HCT116 (cell line): ENCODE data around the gene TET3. TPM values are rescaled to one million over a fixed set of nuclear protein-coding genes. Genes with fewer than 3 reads are reported as not detected.

Source experiments
- ATAC-seq: fragments of 200-7000 bp; cut with Tn5 transposase; 2 replicates; pipeline ENCODE4 v1.9.1; 2020; ENCODE audit warnings: mild to moderate bottlenecking, moderate library complexity
- BruUV-seq: library from RNA; stranded (reverse); fragments of 400-500 nt; replicated peaks from 2 replicates; lab custom pipeline; 2021; lab: Mats Ljungman, UMichigan
- CTCF ChIA-PET: fragments of 300-600 bp; sonication (Branson Sonifier 250); formaldehyde crosslinking; loops from one replicate; lab custom pipeline; 2021; ENCODE audit warnings: antibody characterized with exemption; lab: Charles Lee
- POLR2A ChIA-PET: fragments of 300-600, 350-600 bp; sonication (Branson Sonifier 250); formaldehyde crosslinking; loops from one replicate; lab custom pipeline; 2021; ENCODE audit warnings: antibody characterized with exemption; lab: Charles Lee
- RAD21 ChIA-PET, 2 experiments: fragments of 300-600 bp; sonication (Branson Sonifier 250); formaldehyde crosslinking; loops; one replicate each; lab custom pipeline; 2023; ENCODE audit warnings: low total read pairs in 2 of 2; ENCODE audit not compliant: uncharacterized antibody in 2 of 2, unreplicated experiment in 2 of 2, low non-redundant PET in 1 of 2; lab: Charles Lee
- DNase-seq: peaks from one replicate; pipeline ENCODE4 v3.0.0-alpha.2; 2010; ENCODE audit warnings: low read depth, low spot score
- H2AFZ ChIP-seq: fragments of 200-600 bp; shearing (Covaris generic), sonication (generic); 2 replicates; pipeline ENCODE4 v1.6.1; 2017; ENCODE audit warnings: low read depth, mixed run types, mixed read lengths, antibody characterized with exemption, low read length; ENCODE audit not compliant: poor library complexity, severe bottlenecking
- H3K27ac ChIP-seq: 2 replicates; pipeline ENCODE4 v1.5.1; 2012; ENCODE audit warnings: low read depth, low read length
- H3K27me3 ChIP-seq: fragments of 200-600 bp; sonication (generic); 2 replicates; pipeline ENCODE4 v1.6.1; 2016; ENCODE audit warnings: mixed run types, low read length, mixed read lengths; ENCODE audit not compliant: insufficient read depth
- H3K36me3 ChIP-seq, 2 experiments: fragments of 200-500 bp in 1 of 2; fragments of 200-600 bp in 1 of 2; sonication (Bioruptor generic) in 1 of 2; sonication (generic) in 1 of 2; 2 replicates each; pipeline versions ENCODE4 v1.5.1 to v1.6.1; 2014 to 2016; ENCODE audit warnings: low read length in 2 of 2, inconsistent platforms in 1 of 2, mixed read lengths in 1 of 2, mixed run types in 1 of 2; ENCODE audit not compliant: insufficient read depth in 2 of 2, control insufficient read depth in 1 of 2
- H3K4me1 ChIP-seq, 2 experiments: fragments of 200-600 bp in 1 of 2; sonication (generic) in 1 of 2; 2 replicates each; pipeline versions ENCODE4 v1.5.1 to v1.6.1; 2012 to 2017; ENCODE audit warnings: low read length in 2 of 2, inconsistent platforms in 1 of 2, mild to moderate bottlenecking in 1 of 2, mixed read lengths in 1 of 2, mixed run types in 1 of 2, moderate library complexity in 1 of 2; ENCODE audit not compliant: insufficient read depth in 2 of 2, control insufficient read depth in 1 of 2
- H3K4me2 ChIP-seq: fragments of 200-600 bp; sonication (generic); 2 replicates; pipeline ENCODE4 v1.6.1; 2017; ENCODE audit warnings: mixed run types, low read length, mixed read lengths
- H3K4me3 ChIP-seq, 2 experiments: fragments of 200-600 bp in 1 of 2; sonication (generic) in 1 of 2; replicated peaks in 1 of 2; 2 replicates each; pipeline ENCODE4 v1.5.1; 2011 to 2016; ENCODE audit warnings: low read length in 2 of 2, control low read depth in 1 of 2, low read depth in 1 of 2, mild to moderate bottlenecking in 1 of 2, mixed read lengths in 1 of 2, mixed run types in 1 of 2
- H3K79me2 ChIP-seq: fragments of 200-600 bp; sonication (generic); 2 replicates; pipeline ENCODE4 v1.6.1; 2017; ENCODE audit warnings: mild to moderate bottlenecking, mixed run types, low read length, moderate library complexity, mixed read lengths; ENCODE audit not compliant: insufficient read depth
- H3K9ac ChIP-seq: fragments of 200-600 bp; sonication (generic); 2 replicates; pipeline ENCODE4 v1.6.1; 2016; ENCODE audit warnings: low read length, mixed read lengths
- H3K9me2 ChIP-seq: fragments of 200-600 bp; sonication (generic), shearing (Covaris generic); 2 replicates; pipeline ENCODE4 v1.6.1; 2017; ENCODE audit warnings: mixed run types, mild to moderate bottlenecking, moderate library complexity; ENCODE audit not compliant: insufficient read depth
- H3K9me3 ChIP-seq, 2 experiments: fragments of 200-500 bp in 1 of 2; fragments of 200-600 bp in 1 of 2; sonication (Bioruptor generic) in 1 of 2; sonication (generic) in 1 of 2; 2 replicates each; pipeline ENCODE4 v1.6.1; 2014 to 2017; ENCODE audit warnings: low read length in 2 of 2, mixed read lengths in 2 of 2, inconsistent platforms in 1 of 2, low read depth in 1 of 2, mild to moderate bottlenecking in 1 of 2, mixed run types in 1 of 2, moderate library complexity in 1 of 2; ENCODE audit not compliant: control insufficient read depth in 1 of 2, insufficient read depth in 1 of 2
- H4K20me1 ChIP-seq: fragments of 200-600 bp; sonication (generic), shearing (Covaris generic); 2 replicates; pipeline ENCODE4 v1.6.1; 2017; ENCODE audit warnings: mixed run types, mild to moderate bottlenecking, moderate library complexity; ENCODE audit not compliant: insufficient read depth
- CEBPB ChIP-seq: IDR thresholded peaks from 2 replicates; pipeline ENCODE4 v1.6.1; 2012; ENCODE audit warnings: low read depth
- ELF1 ChIP-seq: IDR thresholded peaks from 2 replicates; pipeline ENCODE4 v1.6.1; 2012; ENCODE audit warnings: low read depth, borderline replicate concordance
- FOSL1 ChIP-seq: IDR thresholded peaks from 2 replicates; pipeline ENCODE4 v1.6.1; 2012; ENCODE audit warnings: low read depth
- POLR2AphosphoS5 ChIP-seq: IDR thresholded peaks from 2 replicates; pipeline ENCODE4 v1.6.1; 2011; ENCODE audit warnings: mild to moderate bottlenecking, low read depth, low read length, moderate library complexity
- REST ChIP-seq: IDR thresholded peaks from 2 replicates; pipeline ENCODE4 v1.6.1; 2012; ENCODE audit warnings: low read depth
- SP1 ChIP-seq: IDR thresholded peaks from 2 replicates; pipeline ENCODE4 v1.6.1; 2012; ENCODE audit warnings: low read depth
- SRF ChIP-seq: IDR thresholded peaks from 2 replicates; pipeline ENCODE4 v1.6.1; 2012; ENCODE audit warnings: low read depth
- TCF7L2 ChIP-seq: IDR thresholded peaks from 2 replicates; pipeline ENCODE4 v1.7.0; 2011; ENCODE audit warnings: borderline replicate concordance, inconsistent platforms; ENCODE audit not compliant: insufficient read depth, insufficient read length; ENCODE audit errors: extremely low read depth
- ZFX ChIP-seq: fragments of 450-650 bp; IDR thresholded peaks from 2 replicates; pipeline ENCODE4 v1.6.1; 2017
- intact Hi-C: fragments of 100-400 bp; cut with micrococcal nuclease; formaldehyde crosslinking; loops from 2 replicates; pipeline ENCODE4 v1.10.0; 2022
- total RNA-seq: library from RNA; stranded (reverse); gene quantifications from one replicate; pipeline ENCODE4 v1.2.1, GENCODE V29; 2021; ENCODE audit not compliant: unreplicated experiment

The TET3 gene
- total RNA-seq, 1 experiment from 2014 or later, result 15.4 TPM

GRCh38 chr2:74024216-74024615 lies 39.5 kb downstream of the TET3 start:
- CTCF ChIA-PET, result no interaction called here

More at GRCh38 chr2:74024216-74024615, 39.5 kb downstream of the TET3 start:
- peaks cover 83% of the 10 kb centered on the region for H3K79me2 ChIP-seq
- H2AFZ ChIP-seq, result no peak overlapping the region
- no peak overlapping the region for H3K27ac ChIP-seq
- no peaks in the 10 kb centered on the region for H3K4me1 ChIP-seq
- H4K20me1 ChIP-seq, result peaks cover 15% of the 10 kb centered on the region
- TF ChIP-seq POLR2AphosphoS5, result no peak
- no peak for TF ChIP-seq CEBPB
- no peak for TF ChIP-seq TCF7L2
- no peak for TF ChIP-seq ZFX
- no peak for TF ChIP-seq ELF1
- no peak for TF ChIP-seq FOSL1
- no peak for TF ChIP-seq REST
- TF ChIP-seq SP1, result no peak
- no peak for TF ChIP-seq SRF
- no peak overlapping the region for H3K4me3 ChIP-seq
- DNase-seq (no peak), ATAC-seq (no peak)
- H3K4me2 ChIP-seq, result no peak overlapping the region
- H3K9me2 ChIP-seq, result no peaks in the 10 kb centered on the region
- no peak overlapping the region for H3K9ac ChIP-seq
- intact Hi-C loops, result no loop called here
- no peaks in the 10 kb centered on the region for H3K9me3 ChIP-seq
- RAD21 ChIA-PET, result no interaction called here
- H3K36me3 ChIP-seq, result no peaks in the 10 kb centered on the region
- no TSS peak for BruUV-seq
- H3K27me3 ChIP-seq, result no peaks in the 10 kb centered on the region
- POLR2A ChIA-PET, result no interaction called here
